ENCODE measurements around the gene ACAP3.

- TF ChIP-seq GATA3 (IDR thresholded peaks at IDR 0.05; ENCODE audit: low read depth, low read length) (no peak), GATA2 (IDR thresholded peaks at IDR 0.05; ENCODE audit: low read depth, low read length) (no peak)
These were observed 34.4 kb upstream of the ACAP3 start for GRCh38 chr1:1342061-1342562.
